DOHH2 (cell line): ENCODE results near the gene ATG16L1.

ENCODE experiments used
- EZH2phosphoT487 ChIP-seq: fragments of 200-600 bp; sonication (generic); IDR thresholded peaks from 2 replicates; pipeline ENCODE4 v1.6.1; 2017; ENCODE audit warnings: borderline replicate concordance, mild to moderate bottlenecking, antibody characterized with exemption, low read length, moderate library complexity, mixed read lengths
- TF ChIP-seq, protein P1 (sequence below): fragments of 200-600 bp; sonication (generic); IDR thresholded peaks from one replicate; pipeline ENCODE4 v1.5.1; 2014; ENCODE audit warnings: antibody characterized with exemption, mild to moderate bottlenecking, low read depth, low read length; ENCODE audit not compliant: poor library complexity, severe bottlenecking

DNA sequence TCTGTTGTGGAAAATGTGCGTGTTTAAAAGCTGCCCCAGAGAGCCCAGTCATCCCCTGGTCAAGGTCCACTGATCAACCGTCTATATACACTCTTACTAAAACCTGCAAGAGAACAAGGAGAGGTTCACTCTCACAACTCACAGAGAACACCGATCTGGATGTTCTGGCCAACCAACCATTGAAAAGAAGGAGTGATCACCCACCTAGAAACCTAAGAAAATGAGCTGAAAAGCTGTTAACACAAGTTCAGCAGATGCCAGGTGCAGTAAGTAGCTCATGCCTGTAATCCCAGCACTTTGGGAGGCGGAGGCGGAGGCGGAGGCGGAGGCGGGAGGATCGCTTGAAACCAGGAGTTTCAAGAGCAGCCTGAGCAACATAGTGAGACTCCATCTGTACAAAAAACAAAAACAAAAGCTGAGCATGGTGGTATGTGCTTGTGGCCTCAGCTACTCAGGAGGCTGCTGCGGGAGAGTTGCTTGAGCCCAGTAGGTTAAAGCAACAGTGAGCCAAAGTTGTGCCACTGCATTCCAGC lies 14.5 kb downstream of the ATG16L1 start:
- TF ChIP-seq, protein P1, sequence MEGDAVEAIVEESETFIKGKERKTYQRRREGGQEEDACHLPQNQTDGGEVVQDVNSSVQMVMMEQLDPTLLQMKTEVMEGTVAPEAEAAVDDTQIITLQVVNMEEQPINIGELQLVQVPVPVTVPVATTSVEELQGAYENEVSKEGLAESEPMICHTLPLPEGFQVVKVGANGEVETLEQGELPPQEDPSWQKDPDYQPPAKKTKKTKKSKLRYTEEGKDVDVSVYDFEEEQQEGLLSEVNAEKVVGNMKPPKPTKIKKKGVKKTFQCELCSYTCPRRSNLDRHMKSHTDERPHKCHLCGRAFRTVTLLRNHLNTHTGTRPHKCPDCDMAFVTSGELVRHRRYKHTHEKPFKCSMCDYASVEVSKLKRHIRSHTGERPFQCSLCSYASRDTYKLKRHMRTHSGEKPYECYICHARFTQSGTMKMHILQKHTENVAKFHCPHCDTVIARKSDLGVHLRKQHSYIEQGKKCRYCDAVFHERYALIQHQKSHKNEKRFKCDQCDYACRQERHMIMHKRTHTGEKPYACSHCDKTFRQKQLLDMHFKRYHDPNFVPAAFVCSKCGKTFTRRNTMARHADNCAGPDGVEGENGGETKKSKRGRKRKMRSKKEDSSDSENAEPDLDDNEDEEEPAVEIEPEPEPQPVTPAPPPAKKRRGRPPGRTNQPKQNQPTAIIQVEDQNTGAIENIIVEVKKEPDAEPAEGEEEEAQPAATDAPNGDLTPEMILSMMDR = no peak
- TF ChIP-seq EZH2phosphoT487 = no peak
